ENCODE results near the gene CFAP47.
"Not testable (repeated sequence)": the region's sequence is repeated elsewhere in the genome, so short reads cannot be mapped to it uniquely, and the experiment has no call there.

The CFAP47 gene

GRCh38 chrX:36234840-36235528, 315.4 kb downstream of the CFAP47 start:
- DNase-seq = not testable (repeated sequence)

- DNase-seq = no peak
These were observed 321.9 kb downstream of the CFAP47 start for GRCh38 chrX:36241397-36241796.

DNA sequence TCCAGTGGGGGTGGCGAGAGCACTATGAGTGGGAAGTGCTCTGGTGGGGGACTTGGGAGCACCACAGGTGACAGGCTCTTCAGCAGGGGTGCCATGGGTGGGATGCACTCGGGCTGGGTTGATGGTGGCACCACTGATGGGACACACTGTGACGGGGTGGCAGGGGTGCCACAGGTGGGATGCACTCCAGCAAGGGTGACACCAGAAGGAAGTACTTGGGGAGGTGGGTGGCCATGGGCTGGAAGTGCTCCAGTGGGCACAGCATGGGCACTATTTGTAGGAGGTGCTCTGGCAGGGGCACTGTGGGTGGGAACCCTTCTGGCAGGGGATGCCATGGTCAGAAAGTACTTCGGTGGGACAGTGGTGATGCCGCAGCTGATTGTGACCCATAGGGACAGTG, 346.6 kb downstream of the CFAP47 start:
- no peak for DNase-seq

GRCh38 chrX:36310136-36310535, 390.6 kb downstream of the CFAP47 start:
- no peak for DNase-seq

- no peak for DNase-seq
These were observed 394.8 kb downstream of the CFAP47 start for GRCh38 chrX:36314303-36314702.

- no peak for DNase-seq
These were observed 415.0 kb downstream of the CFAP47 start for GRCh38 chrX:36334572-36334971.

DNA sequence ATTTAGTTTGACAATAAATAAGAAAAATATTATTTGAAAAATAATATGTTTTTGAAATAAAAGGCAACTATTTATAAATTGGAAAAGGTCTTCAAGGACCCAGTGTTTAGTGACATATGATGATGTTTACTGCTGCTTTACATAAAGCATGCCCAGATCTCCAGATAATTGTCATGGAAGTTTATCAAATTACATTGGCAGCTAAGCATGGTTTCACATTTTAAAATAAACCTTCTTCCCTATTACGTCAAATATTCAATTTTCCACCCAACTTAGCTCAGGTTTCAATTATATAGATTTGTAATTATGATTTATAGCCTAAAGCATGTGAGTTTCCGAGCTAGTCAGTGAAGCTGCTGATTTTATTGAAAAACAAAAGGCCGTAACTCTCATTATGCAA, 417.2 kb downstream of the CFAP47 start:
- DNase-seq = no peak

DNA sequence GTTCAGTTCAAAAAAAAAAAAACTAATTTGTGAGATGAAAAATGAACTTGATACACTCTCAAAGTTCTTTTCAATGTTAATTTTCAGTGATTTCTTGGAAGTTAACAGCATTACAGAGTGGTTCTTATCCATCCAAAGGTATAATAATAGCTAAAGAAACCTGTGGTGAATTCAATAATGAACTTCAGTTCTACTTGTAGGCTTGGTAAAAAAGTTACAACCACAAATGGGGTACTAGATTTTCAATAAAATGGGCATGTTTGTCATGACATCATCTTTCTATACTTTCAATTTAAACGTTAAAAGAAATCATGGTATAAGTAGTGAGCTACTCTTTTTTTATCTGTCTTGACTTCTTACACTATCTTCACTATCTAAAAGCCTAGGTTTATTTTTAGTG, 424.8 kb downstream of the CFAP47 start:
- DNase-seq = no peak

GRCh38 chrX:36348509-36348908, 429.0 kb downstream of the CFAP47 start:
- no peak for DNase-seq

GRCh38 chrX:36357855-36358254, 438.3 kb downstream of the CFAP47 start:
- DNase-seq = no peak

DNA sequence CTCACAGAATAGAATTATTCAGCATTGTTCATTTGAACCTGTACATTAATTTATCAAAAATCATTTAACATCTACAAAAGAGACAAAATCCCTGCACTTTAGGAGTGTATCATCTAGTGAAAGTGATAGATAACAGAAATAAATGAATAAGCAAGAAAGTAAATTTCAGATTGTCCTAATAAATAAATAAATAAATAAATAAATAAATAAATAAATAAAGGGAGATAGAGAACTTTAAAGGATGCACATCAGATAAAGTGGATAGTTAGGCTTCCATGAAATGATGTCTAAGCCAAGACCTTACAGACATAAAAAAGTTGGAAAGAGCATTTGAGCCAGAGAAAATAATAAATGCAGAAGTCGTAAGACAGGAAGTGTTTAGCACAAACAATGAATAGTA, 444.7 kb downstream of the CFAP47 start:
- no peak for DNase-seq

- no peak for DNase-seq
These were observed 464.0 kb downstream of the CFAP47 start for GRCh38 chrX:36383495-36383894.

DNA sequence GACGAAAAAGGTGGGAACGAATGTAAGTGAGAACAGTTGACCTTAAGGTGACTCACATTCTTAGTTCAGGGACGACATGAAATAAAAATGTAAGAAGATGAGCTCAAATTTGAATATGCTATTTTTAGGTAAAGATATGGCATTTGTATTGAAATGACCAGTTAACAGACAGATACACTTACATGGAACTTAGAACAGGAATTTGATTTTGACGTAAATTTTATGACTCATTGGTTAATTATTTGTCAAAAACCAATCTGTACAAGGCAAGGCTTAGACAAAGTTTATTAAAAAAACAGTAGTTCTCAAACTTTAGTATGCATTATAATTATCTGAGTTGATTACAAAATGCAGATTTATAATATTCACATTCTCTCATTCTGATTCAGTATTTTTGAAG, 469.4 kb downstream of the CFAP47 start:
- no peak for DNase-seq

DNA sequence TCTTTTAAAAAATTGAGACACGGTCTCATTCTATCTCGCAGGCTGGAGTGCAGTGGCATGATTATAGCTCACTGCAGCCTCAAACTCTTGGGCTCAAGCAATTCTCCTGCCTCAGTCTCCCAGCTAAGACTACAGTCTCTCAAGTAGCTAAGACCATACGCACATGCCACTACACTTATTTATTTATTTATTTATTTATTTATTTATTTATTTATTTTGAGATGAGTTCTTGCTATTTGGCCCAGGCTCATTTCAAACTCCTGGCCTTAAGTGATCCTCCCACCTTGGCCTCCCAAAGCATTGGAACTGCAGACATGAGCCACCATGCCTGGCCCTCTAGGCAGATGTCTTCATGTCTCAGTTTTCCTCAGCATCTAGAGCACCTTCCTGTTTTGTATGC, 482.2 kb downstream of the CFAP47 start:
- no peak for DNase-seq

- DNase-seq = no peak
These were observed 488.3 kb downstream of the CFAP47 start for GRCh38 chrX:36407836-36408235.

DNA sequence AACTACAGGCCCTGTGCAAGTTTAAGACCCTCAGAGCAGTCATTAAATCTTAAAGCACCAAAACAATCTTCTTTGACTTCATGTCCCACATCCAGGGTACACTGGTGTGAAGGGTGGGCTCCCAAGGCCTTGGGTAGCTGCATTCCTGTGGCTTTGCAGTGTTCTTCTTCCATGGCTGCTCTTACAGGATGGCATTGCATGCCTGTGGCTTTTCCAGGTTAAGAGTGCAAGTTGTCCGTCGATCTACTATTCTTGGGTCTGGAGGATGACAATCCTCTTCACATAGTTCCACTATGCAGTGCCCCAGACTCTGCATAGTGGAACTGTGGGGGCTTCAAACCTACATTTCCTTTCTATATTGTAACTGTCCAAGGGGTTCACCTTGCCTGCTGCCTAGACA, 494.5 kb downstream of the CFAP47 start:
- DNase-seq = no peak

DNA sequence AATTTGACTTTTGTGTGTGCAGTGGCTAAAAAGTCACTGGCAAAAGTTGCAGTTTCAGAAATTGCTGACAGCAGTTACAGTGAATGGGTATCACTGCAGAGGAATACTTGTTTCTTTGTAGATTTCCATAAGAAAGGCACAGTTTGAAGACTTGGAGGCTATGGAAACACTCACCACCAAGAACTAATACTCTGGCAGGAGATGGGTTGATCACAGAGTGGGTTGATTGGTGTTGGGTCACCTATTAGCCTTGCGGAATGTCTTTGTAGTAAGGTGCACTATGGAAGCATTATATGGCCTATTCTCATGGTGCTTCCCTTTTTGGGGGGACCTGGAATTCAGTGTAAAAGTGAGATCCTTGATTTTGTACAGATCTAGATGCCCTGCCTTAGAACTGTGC, 502.8 kb downstream of the CFAP47 start:
- DNase-seq = no peak

DNA sequence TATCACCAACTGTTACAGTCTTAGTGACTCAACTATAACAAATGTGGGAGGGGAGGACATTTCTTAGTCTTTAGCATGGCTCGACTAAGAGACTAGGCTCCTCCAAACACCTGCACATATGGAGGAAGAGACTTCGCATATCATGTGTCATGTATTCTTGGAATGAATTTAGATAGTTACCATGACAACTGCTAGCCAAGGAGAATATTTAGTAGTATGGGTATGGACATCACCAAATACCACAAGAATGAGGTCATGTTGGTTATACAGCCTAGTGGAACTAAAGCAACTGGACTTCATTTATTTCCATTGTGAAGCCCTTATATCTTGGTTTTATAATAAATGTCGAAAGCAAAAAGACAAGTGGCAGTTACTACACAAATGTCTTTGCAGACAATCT, 512.3 kb downstream of the CFAP47 start:
- no peak for DNase-seq

- no peak for DNase-seq
These were observed 515.0 kb downstream of the CFAP47 start for GRCh38 chrX:36434522-36434921.

Measured in NCI-H2227 treated with DMSO at 0.1 percent for 48 hours (cell line).